HG02884 (cell line): Measurements from ENCODE around the gene TNN.

Experiments used
- ATAC-seq: cut with Tn5 transposase; IDR thresholded peaks from one replicate; pipeline ENCODE4 v1.9.1; 2021; ENCODE audit warnings: mild to moderate bottlenecking, moderate library complexity; ENCODE audit not compliant: unreplicated experiment

TNN gene

DNA sequence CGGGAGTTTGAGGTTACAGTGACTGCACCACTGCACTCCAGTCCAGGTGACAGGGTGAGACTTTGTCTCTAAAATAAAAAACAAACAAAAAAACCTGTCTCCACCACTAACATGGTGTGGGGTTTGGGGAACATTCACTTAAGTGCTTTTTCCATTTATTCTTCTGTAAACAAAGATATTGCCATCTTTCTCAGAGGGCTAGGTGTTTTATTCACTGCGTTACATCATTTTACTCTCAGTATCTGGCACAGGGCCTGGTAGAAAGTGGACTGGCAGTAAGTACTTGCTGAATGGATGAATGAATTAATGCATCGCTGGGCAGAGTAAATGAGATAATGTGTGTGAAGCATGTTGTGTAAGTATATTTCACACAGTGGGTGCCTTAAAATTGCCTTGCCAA is 104.9 kb downstream of the TNN start:
- ATAC-seq, result no peak

DNA sequence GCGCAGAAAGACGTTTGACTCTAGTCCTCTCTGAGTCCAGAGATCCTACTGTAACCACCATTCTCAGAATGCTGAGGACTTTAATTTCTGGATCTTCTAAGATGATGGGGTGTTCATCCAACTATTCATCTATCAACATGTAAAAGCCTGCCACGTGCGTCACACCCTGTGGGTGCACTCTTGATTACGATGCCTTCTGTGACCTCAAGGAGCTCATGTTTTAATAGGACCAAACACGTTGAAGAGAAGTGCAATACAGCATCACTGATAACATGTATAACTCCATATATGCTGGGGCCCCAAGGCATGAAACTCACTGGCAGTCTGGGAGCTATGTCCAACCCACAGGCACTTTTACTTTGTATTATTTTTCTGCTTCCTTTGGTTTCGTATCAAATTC is 105.9 kb downstream of the TNN start:
- no peak for ATAC-seq

DNA sequence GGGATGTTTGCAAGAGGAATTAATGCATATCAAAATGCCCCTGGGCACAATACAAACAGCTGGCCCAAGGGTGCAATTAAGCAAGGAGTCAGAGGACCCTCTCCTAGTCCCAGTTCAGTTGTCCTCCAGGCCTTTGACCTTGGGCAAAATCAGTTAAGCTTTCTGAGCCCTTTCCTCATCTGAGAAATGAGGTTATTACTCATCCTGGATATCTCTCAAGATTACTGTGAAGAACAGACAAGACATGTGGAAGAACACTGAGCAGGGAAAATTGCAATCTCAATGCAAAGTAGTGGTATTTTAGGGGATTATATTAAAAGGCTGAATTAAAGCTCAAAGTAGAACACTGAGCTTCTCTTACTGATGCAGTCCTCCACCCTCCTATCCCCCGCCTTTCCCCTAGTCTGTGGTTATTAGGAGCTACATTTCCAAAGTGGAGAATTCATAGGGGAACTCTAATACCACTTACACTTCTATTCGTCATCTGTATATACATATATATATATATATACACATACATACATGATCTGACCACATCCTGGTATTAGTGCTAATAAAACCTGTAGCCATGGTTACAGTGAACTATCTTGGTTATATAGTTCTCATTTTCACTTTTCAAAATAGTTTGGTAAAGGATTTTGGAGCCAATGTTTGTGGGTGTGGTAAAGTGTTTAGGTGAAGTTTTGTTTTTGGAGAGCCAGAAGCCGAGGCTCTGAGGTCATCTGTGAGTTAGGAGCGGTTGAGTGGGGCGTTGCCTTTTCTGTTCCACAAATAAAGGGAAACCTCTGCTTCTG is 106.9 kb downstream of the TNN start:
- ATAC-seq, result peak; percentile 56

DNA sequence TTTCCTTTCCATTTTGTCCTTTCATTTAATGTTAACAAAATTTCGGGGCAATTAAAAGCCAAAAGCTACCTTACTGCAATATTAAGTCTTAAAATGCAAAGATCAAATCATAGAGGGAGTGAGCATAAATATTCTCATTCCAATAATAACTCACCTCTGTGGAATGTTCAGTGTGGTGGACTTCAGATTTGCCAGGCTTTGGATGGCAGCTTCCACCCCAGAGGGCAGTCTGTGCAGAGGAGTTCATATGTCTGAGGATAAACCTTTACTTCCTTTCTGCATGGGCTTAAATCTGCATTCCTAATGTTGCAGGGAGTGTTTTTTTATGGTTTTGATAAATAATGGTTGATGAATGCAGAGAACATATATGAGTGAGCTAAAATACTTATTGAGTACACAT is 108.6 kb downstream of the TNN start:
- no peak for ATAC-seq

DNA sequence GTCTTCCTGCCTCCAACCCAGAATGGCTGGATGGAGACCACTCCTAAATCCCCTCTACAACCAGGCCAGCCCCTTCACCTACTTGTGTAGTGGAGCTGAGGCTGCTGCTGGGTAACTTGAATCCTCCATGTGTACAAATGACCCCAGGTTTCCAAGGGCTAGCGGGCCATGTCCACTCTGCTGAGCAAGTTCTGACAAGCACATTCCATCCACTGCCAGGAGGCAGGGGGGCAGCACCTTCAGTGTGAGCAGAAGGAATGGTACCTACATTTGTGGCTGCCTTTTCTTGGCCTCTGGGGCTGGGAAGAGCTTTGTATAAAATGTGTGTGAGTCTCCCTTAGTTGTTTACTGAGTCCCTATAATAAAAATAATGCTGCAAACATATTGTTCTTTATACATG is 110.4 kb downstream of the TNN start:
- ATAC-seq, result no peak

DNA sequence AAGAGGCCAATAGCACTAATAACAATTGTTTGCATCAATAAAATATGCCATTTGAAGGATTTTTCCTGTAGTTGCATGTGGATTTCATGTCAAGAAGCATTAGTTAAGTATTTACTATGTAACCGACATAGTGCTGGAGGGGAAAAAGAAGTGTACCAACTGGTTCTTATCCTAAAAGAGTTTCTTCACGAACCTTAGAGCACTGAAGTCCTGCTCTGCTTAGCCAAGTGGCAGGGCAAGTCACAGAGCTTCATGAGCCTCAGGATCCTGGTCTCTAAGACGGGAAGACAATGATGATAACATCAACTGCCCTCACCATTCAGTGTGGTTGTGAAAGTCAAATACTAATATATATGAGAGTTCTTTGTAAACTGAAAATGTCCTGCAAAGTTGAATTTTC is 110.8 kb downstream of the TNN start:
- no peak for ATAC-seq

DNA sequence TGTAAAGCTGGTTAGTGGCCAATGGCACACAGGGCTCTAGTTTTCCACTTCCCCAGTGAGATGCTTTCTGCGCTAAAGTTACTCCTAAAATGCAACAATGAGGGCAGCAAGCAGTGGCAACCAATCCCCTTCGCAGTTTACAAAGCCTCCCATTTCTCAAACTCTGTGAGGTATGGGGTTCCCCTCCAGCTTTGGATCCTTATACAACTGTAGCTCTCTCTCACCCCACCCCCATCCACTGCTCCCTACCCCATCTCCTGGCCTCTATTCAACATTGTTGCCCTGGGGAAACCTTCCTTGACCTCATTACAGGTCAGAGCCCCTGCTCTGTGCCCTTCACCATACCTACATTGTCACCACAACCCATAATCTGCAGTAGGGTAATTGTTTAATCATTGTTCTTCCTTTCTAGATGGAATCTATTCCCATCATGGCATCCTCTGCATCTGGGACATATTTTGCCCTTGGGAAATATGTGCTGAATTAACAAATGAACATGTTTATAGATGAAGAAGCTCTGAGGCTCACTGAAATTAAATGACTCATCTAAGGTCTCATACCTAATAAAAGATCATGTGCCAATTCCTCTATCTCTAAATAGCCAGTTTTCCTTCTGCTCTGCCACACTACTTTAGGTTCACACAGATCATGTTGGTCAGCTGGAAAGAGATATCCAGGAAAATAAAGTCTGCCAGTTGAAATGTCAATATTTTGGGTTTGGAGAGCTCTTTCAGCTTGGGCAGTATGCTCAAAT is 112.4 kb downstream of the TNN start:
- no peak for ATAC-seq

DNA sequence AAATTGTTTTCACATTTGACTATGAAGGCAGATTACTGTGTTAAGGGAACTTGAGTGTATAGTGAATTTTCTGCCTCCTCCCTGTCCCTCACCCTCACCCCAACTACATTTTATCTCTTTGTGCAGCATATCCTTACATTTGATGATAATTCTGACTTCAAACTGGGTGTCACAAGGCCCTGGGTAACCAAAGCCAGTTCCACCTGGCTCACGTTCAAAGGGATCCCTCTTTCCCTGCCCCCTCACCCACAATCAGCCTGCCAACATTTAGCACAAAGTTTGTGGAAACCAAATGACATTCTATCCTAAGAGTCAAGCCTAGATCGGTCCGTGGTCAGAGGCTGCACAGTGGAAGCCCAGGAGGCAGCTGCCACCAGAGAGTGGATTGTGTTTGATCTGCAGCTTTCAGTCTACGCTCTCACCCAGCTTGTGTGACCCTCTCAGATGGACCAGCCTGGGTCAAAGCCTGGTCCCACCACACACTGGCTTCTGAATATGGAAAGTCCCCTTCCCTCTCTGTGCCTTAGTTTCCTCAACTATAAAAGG is 114.6 kb downstream of the TNN start:
- no peak for ATAC-seq

DNA sequence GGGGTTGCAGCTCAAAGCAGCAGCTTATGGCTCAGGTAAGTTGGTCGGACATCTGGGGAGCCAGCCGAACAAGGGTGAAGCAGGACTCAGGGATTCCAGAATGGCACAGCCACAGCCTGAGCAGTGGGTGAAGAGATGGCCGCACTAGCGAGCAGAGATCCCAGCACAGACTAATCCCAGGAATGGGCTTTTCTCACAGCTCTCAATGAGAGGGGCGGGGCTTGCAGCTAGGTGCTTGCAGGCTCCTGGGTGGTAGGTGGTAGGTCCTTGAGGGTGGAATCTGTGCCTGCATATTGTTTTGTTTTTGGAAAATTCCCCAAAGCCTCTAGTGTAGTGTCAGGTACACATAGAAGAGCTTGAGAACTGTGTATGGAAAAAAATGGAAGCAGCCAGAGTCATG is 116.0 kb downstream of the TNN start:
- no peak for ATAC-seq

DNA sequence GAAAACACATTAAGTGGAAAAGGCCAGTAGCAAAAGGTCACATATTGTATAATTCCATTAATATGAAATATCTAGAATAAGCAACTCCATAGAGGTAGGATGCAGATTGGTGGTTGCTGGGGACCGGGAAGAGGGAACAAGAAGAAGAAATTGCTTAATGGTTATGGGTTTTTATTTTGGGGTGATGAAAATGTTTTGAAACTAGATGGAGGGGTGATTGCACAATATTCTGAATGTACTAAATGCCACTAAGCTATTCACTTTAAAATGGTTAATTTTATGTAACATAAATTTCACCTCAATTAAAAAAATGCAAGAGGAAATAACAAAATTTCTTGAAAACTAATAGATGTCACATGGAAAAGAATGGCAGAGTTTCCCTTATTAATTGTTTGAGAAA is 118.3 kb downstream of the TNN start:
- no peak for ATAC-seq

DNA sequence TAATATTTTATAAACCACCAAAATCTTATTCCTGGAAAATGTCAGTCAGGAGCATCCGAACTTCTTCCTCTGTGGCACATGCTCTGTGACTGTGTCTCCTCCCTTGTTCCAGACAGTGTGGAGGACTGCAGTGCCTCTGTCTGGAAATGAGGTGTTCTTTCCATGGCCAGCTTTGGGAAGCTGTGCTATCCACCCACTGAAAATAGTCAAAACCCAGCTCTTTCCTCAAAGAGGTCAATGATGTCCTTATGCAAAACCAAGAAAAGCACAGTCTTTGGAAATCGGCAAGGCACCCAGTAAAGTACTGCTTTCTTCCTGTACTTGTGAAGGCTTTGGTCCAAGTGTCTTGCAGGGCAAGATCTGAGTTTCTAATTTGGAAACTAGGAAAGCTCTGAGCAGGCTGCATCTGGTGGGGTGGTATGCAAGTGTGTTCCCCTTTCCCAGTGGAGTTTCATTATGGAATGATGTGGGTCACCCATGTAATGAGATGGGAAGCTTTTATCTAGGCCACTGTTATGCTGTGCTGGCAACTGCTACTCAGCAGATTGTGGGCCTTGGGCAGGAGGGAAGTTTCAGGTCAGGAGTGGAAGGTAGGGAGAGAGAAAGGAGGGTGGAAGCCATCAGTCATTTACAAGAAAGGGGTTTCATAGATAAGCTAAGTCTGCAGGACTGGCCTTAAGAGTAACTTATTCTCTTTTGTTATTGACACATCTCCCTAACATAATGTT is 119.0 kb downstream of the TNN start:
- no peak for ATAC-seq

DNA sequence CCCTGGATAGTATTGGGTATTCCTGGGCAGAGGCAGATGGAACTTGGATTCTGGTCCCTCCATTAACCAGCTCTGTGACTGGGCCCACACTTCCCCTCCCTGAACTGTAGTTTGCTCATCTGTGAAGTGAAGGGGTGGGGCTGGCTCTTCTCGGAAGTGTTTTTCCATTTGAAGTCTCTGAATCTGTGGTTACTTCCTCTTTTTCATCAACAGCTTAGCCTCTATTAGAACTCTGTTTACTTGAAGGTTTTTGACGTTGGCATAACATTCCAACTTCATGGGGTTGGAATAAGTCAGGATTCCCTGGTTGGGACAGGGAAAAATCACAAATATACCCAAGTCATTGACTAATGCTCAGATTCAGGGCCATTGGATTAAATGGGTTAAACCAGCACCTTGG is 121.3 kb downstream of the TNN start:
- ATAC-seq, result peak; percentile 67

DNA sequence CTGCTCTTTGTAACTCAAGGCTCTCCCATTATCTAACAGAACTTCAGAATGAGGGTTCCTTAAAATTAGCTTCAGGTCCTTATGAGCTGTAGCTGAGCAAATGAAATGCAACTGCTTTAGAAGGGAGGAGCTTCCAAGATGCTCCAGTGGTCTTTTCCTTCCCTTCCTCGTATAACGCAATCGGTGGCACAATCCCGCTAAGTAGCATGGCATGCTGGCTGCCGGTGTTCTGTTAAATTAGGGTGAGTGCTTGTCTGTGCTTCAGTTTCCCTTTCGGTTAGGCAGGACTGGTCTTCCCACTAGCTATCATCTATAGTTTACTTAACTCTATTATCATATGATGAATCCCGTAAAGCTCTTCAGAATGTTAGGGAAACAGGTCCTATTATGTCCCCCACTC is 124.0 kb downstream of the TNN start:
- peak; percentile 21 for ATAC-seq

DNA sequence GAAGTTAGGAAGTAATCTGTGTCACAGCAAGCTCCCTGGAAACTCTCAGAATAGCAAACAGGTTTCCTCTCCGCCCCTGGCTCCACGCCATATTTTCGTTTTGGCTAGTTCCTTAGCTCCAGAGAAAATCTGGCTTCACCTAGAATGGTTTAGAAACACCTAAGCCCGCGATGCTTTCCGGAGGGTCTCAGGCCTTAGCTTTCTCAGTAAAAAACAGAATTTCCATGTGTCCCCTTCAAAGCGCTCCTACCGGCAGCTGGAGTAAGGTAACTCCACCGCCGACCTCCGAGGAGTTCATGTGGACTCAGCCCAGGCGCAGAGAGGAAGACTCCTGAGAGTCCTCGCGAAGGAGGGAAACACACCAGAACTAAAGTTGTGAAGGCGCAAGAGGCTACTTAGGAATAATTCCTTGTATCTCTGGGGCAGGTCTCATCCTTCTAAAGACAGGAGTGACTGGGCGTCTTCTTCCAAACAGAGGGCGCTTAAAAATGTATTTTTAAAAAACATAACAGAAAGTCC is 124.5 kb downstream of the TNN start:
- no peak for ATAC-seq

DNA sequence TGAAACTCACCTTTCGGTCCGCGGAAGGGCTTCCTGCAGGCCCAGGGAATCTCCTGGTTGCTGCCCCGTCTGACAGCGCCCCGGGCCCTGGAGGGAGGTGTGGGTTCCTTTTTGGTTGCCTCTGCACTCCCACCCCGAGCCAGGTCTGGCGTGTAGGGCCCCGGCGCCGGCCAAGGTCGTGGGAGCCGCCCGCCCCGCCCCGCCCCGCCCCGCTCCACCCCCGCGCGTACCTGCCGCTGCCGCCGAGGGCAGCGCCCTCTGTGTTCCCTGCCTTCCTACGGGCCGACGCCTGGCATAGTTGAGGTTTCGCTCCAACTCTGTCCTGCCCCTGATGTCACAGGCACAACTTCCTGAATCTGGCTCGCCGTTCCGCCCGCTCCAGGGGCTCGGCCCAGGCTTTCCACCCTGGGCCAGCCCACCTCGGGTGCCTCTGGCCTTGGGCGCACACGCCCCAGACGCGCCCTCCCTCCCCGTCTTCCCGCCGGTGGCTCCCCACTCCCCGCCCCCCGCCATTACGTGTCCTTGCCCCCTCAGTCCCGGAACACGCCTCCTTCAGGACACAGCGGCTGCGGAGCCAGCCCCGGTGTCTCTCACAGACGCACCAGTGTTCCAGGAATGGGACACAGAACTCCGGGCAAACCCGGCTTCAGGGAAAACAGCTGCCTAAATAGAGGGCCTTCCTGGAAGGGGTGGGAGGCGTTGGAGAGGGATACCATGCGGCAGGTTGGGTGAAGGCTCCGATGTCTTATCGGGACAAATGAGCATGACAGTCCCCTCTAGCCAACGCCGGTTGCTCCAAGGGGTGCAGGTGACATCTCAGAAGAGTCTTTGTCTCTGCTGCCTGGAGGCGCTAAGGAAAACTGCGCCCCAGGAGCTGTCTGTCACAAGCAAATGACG is 125.2 kb downstream of the TNN start, which contains the start of gene KIAA0040:
KIAA0040 (minus strand) TSS at position 147 of the 897 bp plus-strand sequence. CDS start 31,763 bp downstream, outside the sequence.
- peak; percentile 31 for ATAC-seq

DNA sequence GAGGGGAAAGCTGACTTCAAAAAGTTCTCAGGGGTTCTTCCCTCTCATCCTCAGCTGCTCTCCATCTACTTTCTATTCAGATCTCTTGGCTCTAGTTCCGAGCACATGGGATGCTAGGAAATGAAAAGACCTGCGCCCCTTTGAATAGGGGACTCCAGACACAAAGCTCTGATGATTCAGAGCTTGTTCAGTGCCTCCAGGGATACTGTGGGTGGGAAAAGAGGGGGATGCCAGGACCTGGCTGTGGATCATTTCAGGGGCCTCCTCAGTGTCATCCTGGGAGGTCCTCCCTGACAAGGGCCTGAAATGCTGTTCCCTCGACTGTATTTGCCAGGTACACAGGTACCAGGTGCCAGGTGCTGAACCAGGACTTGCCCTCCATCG is 125.9 kb downstream of the TNN start:
- ATAC-seq, result no peak

DNA sequence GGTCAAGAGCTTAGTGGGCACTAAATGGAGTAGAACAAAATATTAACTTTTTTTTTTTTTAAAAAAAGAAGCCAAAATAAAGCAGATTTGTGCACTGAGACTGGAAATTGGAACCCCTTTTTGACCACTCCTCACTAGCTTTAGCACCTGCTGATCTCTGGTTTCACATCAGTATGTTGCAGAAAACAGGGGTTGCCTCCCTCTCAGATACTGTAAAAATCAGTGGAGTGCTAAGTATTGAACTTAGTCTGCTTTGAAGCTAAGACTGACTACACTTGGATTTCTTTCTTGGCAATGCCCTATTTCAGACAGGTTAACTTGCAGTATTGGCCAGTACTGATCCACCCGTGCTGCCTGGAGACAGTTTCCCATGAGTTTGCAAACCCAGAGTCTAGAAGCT is 127.6 kb downstream of the TNN start:
- ATAC-seq, result no peak

DNA sequence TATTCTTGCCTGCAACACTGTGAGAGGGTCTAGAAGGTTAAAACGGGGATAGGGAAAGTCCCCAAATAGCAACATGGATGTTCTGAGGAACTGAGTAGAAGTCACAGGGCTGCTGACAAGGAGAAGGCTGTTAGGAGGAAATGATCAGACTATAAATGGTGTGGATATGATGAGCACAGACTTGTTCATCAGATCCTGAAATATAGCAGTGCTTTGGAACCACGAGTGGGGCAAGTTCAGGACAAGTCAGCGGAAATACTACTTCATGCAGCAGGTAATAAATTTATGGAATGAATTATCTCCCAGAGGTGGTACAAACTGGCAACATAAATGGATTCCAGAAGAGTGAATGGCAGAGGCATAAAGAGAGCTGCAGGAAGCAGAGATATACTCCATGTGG is 128.2 kb downstream of the TNN start:
- ATAC-seq, result no peak

DNA sequence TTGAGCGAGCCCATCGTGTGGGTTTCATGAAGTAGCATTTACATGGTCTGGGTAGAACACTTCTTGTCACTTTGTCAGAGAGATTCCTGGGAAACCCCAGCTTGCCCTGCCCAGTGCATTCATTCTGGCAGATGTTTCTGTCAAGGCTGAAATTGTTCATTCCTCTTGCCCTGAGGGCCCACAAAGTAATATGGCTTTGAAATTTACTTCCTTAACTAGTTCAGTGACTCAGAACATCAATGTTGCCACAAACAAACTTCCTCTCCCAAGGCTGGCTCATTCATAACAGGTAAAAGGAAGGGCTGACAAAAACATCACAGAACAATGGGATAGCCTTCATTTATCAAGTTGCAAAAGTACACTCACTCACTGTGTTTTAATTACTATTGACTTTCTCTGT is 129.9 kb downstream of the TNN start:
- ATAC-seq, result no peak
